Stromal cell of bone marrow (primary cell): ENCODE results near the gene UPP2.

ENCODE experiments used
- DNase-seq: peaks from one replicate; pipeline ENCODE4 v3.0.0-alpha.2; 2012; ENCODE audit warnings: low read depth

The UPP2 gene

GRCh38 chr2:158142165-158142564 lies 40.5 kb downstream of the UPP2 start:
- no peak for DNase-seq

GRCh38 chr2:158142568-158143332 lies 41.1 kb downstream of the UPP2 start:
- no peak for DNase-seq

DNA sequence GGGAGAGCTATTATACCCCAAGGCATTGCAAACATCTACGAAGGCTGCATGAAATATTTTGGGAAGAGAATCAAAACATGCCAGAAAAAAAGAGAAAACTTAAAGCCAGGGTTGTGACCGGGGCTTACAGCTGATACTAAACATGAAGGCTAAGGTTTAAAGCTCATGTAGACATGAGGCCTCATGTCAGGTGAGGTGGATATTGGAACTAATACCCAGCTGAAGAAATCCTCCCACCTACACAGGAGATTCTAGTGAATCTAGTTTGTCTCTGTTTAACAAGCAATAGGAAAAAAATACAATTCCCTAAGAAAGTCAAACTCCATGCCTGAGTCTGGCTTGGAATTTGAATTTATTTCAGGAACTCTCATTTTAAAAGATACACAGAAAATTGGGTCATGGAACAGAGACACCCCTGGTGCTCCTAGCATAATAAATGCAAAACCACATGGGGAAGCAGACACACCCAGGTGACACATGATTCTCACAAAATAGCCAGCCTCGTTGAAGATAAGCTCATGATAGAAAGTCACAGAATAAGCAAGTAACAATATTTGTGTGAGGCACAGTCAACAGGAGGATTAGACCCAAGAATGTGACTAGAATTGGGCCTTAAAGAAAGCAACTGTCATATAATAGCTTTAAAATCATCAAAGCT lies 42.2 kb downstream of the UPP2 start:
- DNase-seq = no peak

GRCh38 chr2:158144914-158145625 lies 43.4 kb downstream of the UPP2 start:
- no peak for DNase-seq

GRCh38 chr2:158153270-158154015 lies 51.8 kb downstream of the UPP2 start:
- no peak for DNase-seq

DNA sequence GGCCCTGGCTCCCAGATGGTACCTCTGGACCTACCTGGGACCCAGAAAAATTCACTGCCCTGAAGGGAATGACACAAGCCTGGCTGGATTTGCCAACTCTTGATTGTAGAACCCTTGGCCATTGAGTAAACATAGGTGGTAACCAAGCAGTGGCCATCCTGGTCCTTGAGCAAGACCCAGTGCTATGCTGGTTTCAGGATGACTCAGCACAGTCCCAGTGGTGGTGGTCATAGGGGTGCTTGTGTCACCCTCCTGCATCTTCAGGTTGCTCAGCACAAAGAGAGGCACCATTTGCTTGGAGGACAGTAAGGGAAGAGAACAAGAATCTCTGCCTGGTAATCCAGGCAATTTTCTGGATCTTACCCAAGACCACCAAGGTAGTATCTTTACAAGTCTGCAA lies 52.9 kb downstream of the UPP2 start:
- DNase-seq = no peak

DNA sequence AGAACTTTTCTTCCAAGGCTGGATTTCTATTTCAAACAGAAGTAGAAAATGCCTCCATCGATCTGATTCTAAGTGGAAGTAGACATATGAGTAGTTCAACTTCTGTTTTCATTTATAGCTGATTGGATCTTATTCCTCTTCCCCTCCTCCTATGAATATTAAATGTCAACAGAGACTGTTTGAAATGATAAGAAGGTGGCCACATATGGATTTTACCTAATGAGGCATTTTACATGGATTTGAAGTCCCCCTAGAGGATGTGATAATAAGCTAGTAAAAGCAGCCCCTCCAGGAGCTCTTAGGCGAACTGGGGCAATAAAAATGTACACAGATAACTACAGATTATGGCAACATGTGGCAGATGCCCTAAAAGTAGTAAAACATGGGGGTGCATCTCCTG lies 71.0 kb downstream of the UPP2 start:
- DNase-seq = no peak

GRCh38 chr2:158174495-158174894 lies 72.8 kb downstream of the UPP2 start:
- DNase-seq = no peak

DNA sequence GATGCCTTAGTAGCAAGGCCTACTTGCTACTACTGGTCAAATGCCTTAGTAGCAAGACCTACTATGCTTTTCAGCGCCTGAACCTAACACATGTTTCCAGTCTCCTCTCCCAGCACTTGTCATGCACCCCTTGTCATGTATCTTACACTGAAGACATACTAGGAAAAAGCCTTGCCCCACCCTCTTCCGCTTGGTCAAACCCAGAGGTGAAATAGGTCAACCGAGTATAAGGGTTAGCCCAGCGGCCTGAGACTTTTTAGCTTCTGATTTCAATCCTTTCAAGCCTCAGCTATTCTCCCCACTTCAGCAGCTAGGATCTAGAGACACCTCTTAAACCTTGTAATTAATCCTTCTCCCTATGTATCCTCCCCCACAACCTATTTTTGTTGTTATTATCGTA lies 73.3 kb downstream of the UPP2 start:
- no peak for DNase-seq

GRCh38 chr2:158178646-158179045 lies 77.0 kb downstream of the UPP2 start:
- no peak for DNase-seq

DNA sequence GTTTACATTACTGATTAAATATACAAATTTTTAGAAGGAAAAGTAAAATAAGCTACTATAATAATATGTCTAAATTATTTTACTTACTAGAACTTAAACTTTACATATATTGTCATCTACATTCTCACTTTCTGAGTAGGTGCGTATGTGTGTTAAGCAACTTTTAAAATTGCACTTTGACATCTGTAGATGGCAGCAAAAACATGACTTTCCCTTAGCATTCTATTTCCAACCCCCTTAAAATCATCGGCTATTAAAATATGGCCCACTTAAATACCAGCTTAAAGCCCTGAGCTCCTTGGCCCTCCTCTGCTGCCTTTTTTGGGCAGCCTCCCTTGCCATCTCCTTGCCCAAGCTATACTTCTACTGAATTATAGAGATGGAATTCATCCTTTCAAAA lies 78.0 kb downstream of the UPP2 start:
- DNase-seq = no peak

GRCh38 chr2:158181171-158181570 lies 79.5 kb downstream of the UPP2 start:
- no peak for DNase-seq

DNA sequence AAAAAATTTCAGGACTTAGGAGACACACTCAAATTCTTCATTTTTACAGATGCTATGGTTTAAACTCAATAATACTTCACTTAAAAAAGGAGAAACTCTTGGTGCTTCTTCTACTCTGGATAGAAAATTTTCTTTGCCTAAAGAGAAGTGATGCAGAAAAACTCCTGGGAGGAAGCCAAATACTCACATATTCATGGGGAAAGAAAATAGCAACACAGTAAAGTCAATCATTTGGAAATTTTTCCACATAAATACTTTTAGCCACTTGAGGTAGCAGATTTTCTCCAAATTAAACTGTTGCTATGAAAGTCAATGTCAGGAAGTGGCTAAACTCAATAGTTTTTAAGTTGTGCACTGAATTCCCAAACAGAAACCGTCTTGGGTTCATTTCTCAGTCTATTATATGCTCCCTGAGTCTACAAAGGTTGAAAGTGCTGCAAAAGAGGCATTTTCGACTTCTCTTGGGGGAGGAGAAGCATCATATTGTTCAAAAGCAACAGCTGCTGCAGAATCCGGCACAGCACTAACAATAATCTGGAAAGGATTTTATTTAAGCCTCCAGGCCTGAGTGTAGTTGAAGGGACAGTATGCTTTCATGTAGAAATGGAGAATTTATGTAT lies 81.1 kb downstream of the UPP2 start:
- no peak for DNase-seq

GRCh38 chr2:158184001-158184400 lies 82.3 kb downstream of the UPP2 start:
- no peak for DNase-seq

DNA sequence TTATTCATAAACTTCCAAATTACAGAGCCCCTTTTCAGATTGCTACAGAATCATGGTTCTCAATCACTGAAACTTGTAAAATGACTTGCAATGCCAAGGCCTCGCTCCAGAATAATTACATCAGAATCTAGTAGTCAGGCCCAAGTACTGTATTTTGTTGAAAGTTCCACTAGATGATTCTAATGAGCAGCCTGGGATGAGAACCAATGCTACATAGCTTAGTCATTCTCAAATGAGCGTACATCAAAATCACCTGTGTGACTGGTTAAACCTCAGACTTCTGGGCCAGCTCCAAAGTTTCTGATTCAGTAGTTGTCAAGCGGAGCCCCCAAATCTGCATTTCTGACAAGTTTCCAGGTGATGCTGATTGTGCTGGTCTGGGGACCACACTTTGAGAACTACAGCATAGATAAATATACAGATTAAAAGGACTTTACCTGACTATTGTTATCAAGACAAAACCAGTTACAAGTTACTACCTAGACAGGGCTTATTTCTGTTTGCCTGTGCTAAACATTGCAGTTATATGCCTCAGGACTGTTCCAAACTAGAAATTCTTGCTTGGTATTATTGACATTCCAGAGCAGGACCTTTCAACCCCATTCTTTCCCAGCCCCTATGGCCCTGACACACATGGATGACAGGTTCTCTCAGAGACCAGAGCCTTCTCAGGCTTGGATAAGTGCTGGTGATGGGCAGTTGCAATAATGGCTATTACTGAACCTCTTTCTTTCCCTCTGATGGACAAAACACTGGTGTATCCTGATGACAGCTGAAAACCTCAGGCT lies 83.1 kb downstream of the UPP2 start:
- no peak for DNase-seq
